Panc1 (cell line): ENCODE data around the gene LMAN1L.

ENCODE experiments used
- POLR2AphosphoS5 ChIP-seq: IDR thresholded peaks from 2 replicates; pipeline ENCODE4 v1.6.1; 2012; ENCODE audit warnings: mild to moderate bottlenecking, low read depth, low read length, moderate library complexity
- SIN3A ChIP-seq: IDR thresholded peaks from 2 replicates; pipeline ENCODE4 v1.6.1; 2012; ENCODE audit warnings: low read depth, mild to moderate bottlenecking, low read length, moderate library complexity, borderline replicate concordance; ENCODE audit not compliant: insufficient read depth
- TCF7L2 ChIP-seq: IDR thresholded peaks from 2 replicates; pipeline ENCODE4 v1.6.1; 2011; ENCODE audit warnings: mild to moderate bottlenecking, low read depth, low read length, inconsistent platforms
- TF ChIP-seq, protein P1 (sequence below): fragments of 450-650 bp; IDR thresholded peaks from 2 replicates; pipeline ENCODE4 v1.5.1; 2017; ENCODE audit warnings: mild to moderate bottlenecking

DNA sequence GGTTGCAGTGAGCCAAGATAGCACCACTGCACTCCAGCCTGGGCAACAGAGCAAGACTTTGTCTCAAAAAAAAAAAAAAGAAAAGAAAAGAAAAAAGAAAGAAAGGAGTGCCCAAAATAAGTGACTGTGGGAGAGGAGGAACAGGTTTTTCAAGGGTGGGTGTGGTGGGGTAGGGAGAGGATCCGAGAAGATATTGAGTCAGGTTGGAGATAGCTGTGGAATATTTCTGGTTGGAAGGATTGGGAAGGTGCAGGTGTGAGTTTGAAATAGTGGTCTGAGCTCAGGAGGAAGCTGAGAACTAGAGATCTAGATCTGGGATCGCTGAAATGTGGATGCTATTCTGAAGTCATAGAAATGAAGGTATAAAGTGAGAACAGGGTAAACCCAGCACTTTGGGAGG lies 52.7 kb downstream of the LMAN1L start:
- TF ChIP-seq, protein P1, sequence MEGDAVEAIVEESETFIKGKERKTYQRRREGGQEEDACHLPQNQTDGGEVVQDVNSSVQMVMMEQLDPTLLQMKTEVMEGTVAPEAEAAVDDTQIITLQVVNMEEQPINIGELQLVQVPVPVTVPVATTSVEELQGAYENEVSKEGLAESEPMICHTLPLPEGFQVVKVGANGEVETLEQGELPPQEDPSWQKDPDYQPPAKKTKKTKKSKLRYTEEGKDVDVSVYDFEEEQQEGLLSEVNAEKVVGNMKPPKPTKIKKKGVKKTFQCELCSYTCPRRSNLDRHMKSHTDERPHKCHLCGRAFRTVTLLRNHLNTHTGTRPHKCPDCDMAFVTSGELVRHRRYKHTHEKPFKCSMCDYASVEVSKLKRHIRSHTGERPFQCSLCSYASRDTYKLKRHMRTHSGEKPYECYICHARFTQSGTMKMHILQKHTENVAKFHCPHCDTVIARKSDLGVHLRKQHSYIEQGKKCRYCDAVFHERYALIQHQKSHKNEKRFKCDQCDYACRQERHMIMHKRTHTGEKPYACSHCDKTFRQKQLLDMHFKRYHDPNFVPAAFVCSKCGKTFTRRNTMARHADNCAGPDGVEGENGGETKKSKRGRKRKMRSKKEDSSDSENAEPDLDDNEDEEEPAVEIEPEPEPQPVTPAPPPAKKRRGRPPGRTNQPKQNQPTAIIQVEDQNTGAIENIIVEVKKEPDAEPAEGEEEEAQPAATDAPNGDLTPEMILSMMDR, result no peak
- TF ChIP-seq SIN3A, result no peak
- TF ChIP-seq TCF7L2, result no peak
- no peak for TF ChIP-seq POLR2AphosphoS5
